ENCODE data around the gene CHI3L2. TPM values are rescaled to one million over a fixed set of nuclear protein-coding genes. Genes with fewer than 3 reads are reported as not detected.

Gene CHI3L2
- total RNA-seq, 1 donor: 0.54 TPM

DNA sequence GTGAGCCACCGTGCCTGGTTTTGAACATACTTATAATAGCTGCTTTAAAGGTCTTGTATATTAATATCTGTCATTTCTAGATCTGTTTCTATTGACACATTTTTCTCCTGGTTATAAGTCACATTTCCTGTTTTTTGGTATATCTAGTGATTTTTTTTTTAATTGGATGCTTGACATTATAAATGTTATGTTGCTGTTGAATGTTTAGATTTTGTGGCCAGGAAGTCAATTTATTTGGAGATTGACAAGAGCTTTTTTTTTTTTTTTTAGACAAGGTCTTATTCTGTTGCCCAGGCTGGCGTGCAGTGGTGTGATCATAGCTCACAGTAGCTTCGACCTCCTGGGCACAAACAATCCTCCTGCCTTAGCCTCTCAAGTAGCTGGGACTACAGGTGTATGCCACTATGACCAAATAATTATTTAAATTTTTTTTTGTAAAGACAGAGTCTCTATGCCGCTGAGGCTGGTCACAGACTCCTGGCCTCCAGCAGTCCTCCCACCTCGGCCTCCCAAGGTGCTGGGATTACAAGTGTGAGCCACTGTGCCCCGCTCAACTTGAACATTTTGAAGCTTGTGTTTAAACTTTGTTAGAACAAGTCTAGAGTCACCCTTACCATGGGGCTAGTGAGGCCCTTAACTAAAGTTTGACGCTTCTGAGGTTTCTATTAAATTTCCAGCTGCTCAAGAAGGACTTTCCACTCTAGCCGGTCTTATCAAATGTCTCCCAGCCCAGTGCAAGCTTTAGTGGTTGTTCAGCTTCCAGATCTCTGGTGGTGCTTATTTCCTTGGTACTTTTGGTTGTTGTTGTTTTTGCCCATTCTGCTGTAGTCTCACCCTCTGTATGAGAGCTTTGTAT is 8.6 kb upstream of the CHI3L2 start:
- no peak for DNase-seq (ENCODE audit: low read depth in 2 of 3, low spot score in 2 of 3)

GRCh38 chr1:111219557-111220286 is 7.8 kb upstream of the CHI3L2 start:
- DNase-seq (ENCODE audit: low read depth in 2 of 3, low spot score in 2 of 3): no peak

DNA sequence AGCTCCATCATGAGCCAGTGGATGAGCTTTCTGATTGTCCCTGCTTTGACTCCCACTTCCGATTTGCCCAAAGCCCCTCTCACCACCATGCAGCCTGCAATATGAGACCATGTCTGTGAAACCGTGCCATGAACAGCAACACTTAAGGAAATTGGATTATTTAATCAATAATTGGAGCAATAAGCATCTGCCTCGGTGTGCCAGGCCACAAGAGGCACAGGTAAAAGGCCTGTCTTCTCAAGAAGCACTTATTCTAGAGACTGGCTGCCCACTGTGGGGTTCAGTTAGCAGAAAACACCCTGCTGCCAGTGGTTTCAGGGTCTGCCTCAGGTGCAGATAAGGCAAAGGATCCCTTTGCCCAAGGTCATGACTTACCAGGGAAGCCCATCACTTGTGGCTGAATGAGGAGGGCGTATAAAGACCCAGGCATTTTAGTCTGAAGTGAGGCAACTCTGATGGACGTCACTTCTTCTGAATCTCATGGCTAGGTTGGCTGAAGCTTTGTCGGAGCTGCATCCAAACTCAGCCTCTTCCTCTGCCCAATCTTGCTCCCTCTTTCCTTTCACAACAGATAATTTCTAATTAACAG is 7.1 kb upstream of the CHI3L2 start:
- no peak for DNase-seq (ENCODE audit: low read depth in 2 of 3, low spot score in 2 of 3)

GRCh38 chr1:111221276-111221632 is 6.3 kb upstream of the CHI3L2 start:
- no peak for DNase-seq (ENCODE audit: low read depth in 2 of 3, low spot score in 2 of 3)

GRCh38 chr1:111221633-111222291 is 5.8 kb upstream of the CHI3L2 start:
- DNase-seq (ENCODE audit: low read depth in 2 of 3, low spot score in 2 of 3): peak in 2 of 3 donors; percentile 61 to 80

GRCh38 chr1:111222308-111223125 is 5.0 kb upstream of the CHI3L2 start:
- peak in 1 of 3 donors; percentile 66 for DNase-seq (ENCODE audit: low read depth in 2 of 3, low spot score in 2 of 3)

DNA sequence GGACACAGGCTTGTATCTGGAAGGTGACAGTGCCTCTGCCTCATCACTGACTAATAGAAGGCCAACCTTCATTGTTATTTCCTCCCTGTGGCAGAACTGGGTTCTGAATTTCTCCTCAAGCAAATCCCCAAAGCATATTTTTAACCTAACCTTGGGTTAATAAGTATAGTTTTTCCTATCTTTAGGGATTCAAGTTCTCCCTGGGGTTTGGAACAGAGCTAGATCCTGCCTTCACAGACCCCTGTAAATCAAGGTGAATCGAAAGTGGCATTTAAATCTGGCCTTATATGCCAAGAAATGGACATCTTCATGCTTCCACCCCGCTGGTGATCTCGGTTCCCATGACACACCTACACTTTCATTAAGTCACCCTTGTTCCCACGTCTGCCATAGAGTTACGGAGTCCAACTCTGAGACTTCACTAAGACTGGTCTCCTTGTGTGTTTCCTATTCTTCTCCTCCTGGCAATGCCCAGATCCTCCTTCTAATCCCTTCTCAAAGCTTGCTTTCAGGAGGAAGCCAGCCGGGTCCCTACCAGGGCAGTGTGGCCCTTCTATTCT is 4.3 kb upstream of the CHI3L2 start:
- no peak for DNase-seq (ENCODE audit: low read depth in 2 of 3, low spot score in 2 of 3)

- no peak for DNase-seq (ENCODE audit: low read depth in 2 of 3, low spot score in 2 of 3)
Observed at GRCh38 chr1:111225091-111225490, 2.4 kb upstream of the CHI3L2 start.

DNA sequence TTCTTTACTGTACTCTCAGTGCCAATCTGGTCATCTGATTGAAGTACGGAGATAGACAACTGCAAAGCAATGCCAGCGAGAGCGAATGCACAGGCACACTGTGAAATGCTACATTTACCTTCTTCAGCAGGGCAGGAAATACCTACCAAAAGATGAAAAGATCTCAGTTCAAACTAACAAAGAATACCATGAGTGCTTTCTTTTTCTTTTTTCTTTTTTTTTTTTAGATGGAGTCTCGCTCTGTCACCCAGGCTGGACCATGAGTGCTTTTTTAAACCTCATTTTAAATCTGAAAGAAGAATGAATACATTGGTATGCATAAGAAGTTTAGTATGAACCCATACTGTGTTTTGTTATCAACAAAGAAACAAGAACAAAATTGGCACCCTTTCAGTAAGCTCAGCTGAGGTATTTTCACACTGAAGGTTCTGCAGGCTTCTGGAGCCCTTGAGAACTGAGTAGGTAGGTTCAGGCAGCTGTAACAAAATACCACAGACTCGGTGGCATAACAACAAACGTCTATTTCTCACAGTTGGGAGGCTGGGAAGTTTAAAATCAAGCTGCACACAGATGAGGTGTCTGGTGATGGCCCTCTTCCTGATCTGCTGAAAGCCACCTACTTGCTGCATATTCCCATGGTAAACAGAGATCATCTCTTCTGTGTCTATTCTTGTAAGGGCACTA is 1.7 kb upstream of the CHI3L2 start:
- DNase-seq (ENCODE audit: low read depth in 2 of 3, low spot score in 2 of 3): no peak

- no peak for DNase-seq (ENCODE audit: low read depth in 2 of 3, low spot score in 2 of 3)
Observed at GRCh38 chr1:111227851-111228747, 586 bp downstream of the CHI3L2 start.

- no peak for DNase-seq (ENCODE audit: low read depth in 2 of 3, low spot score in 2 of 3)
Observed at GRCh38 chr1:111228748-111229126, 1.2 kb downstream of the CHI3L2 start.

- DNase-seq (ENCODE audit: low read depth in 2 of 3, low spot score in 2 of 3): no peak
Observed at GRCh38 chr1:111232134-111232533, 4.6 kb downstream of the CHI3L2 start.

GRCh38 chr1:111234258-111234657 is 6.7 kb downstream of the CHI3L2 start:
- no peak for DNase-seq (ENCODE audit: low read depth in 2 of 3, low spot score in 2 of 3)

- no peak for DNase-seq (ENCODE audit: low read depth in 2 of 3, low spot score in 2 of 3)
Observed at GRCh38 chr1:111234866-111235265, 7.4 kb downstream of the CHI3L2 start.

GRCh38 chr1:111236379-111236778 is 8.9 kb downstream of the CHI3L2 start:
- DNase-seq (ENCODE audit: low read depth in 2 of 3, low spot score in 2 of 3): no peak

- DNase-seq (ENCODE audit: low read depth in 2 of 3, low spot score in 2 of 3): no peak
Observed at GRCh38 chr1:111236806-111237205, 9.3 kb downstream of the CHI3L2 start.

DNA sequence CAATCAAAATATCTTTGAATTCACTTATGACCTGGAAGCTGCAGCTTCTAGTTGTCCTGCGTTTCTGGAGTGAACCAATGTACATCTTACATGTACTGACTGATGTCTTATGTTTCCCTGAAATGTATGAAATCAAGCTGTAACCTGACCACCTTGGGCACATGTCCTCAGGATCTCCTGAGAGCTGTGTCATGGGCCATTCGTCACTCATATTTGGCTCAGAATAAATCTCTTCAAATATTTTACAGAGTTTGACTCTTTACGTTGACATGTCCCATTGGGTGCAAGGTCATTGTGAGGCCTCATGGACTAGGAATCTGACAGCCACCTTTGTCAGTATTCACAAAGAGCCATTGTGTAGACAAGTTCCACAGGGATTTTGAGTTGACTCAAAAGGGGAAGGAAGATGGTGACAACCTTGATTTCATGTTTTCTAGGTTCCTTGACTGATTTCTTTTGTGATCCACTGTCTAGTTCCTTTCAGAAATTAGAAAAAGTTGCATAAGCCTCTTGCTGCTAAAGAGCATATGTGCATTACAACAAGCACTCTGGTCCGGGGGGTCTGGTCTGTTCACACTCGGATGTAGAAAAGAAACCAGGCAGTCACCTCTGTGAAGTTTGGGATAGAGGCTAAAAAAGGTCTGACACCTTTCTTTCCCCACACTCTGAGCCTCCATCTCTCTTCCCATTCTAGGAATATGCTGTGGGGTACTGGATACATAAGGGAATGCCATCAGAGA is 10.7 kb downstream of the CHI3L2 start:
- DNase-seq (ENCODE audit: low read depth in 2 of 3, low spot score in 2 of 3): no peak

DNA sequence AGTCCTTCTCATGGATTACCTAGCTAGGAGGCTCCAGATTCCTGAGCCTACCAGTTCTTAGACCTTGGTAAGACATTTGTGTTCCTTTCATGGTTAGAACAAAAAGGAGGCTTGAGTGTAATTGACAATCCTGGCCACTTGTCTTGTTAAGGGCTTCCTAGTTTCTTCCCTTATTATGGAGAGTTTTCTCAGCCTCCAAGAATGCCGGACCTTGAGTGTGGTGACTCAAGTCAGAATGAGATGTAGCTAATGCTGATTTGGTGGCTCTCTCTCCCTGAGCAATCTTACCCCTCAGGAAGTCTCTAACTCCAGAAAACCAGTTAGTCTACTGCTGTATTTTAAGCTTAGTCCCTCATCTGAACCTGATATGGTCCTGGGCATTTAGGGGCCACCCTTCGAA is 14.3 kb downstream of the CHI3L2 start:
- DNase-seq (ENCODE audit: low read depth in 2 of 3, low spot score in 2 of 3): no peak
